Pancreas (tissue), 10 donors: Measurements from ENCODE around the gene SH3BP2. TPM values are rescaled to one million over a fixed set of nuclear protein-coding genes. Genes with fewer than 3 reads are reported as not detected.
A peak's percentile ranks its signal among the peaks of the same experiment; 100 is the strongest.

ENCODE experiments used
- ATAC-seq, 4 donors: fragments of 200-7000 bp; cut with Tn5 transposase; one replicate each; pipeline versions ENCODE4 v1.8.0 to v1.9.1; 2020; ENCODE audit warnings: mild to moderate bottlenecking in 4 of 4, moderate library complexity in 4 of 4
- DNase-seq, 6 donors: peaks; one replicate each; pipeline ENCODE4 v3.0.0-alpha.2; 2020
- FAIRE-seq: peaks from 2 replicates; lab custom pipeline; 2012; peaks lifted over from hg19 to GRCh38; lab: Jason Lieb, UNC
- H3K27ac ChIP-seq, 4 donors: fragments of 200-600 bp; sonication (generic); 1 replicate in 3 of 4; 2 replicates in 1 of 4; pipeline versions ENCODE4 v1.5.0 to v1.8.0; 2020
- H3K27me3 ChIP-seq, 4 donors: fragments of 200-600 bp; one replicate each; pipeline ENCODE4 v1.8.0; 2021
- H3K36me3 ChIP-seq, 3 donors: fragments of 200-600 bp; sonication (generic) in 1 of 3; one replicate each; pipeline versions ENCODE4 v1.5.0 to v1.8.0; 2020 to 2021
- H3K4me1 ChIP-seq, 3 donors: fragments of 200-600 bp; one replicate each; pipeline ENCODE4 v1.8.0; 2021
- H3K4me3 ChIP-seq, 4 donors: fragments of 200-600 bp; sonication (generic) in 2 of 4; one replicate each; pipeline versions ENCODE4 v1.5.0 to v1.8.0; 2020 to 2021
- H3K9me3 ChIP-seq, 4 donors: fragments of 200-600 bp; one replicate each; pipeline ENCODE4 v1.8.0; 2021
- CTCF ChIP-seq, 4 donors: fragments of 200-600 bp; sonication (generic) in 3 of 4; IDR thresholded peaks; one replicate each; pipeline versions ENCODE4 v1.5.0 to v1.8.0; 2021; ENCODE audit warnings: antibody characterized with exemption in 4 of 4
- WGBS, 2 donors: extraction: QIAGEN DNeasy Blood & Tissue Kit; methylation state at CpG; one replicate each; pipeline ENCODE4 v1.1.7; 2013; 5-methylcytosine and 5-hydroxymethylcytosine counted together
- intact Hi-C, 3 donors: fragments of 100-400 bp; cut with DNase I; formaldehyde crosslinking; loops; one replicate each; pipeline versions ENCODE4 v1.11.1 to v1.14.2; 2022
- polyA plus RNA-seq, 2 donors: library from polyadenylated mRNA; stranded (reverse); fragments of 200-250 nt; gene quantifications; one replicate each; pipeline ENCODE4 v1.2.3, GENCODE V29; 2013
- total RNA-seq, 6 donors: library from RNA; stranded (reverse); fragmentation: NEBNext Ultra II Directional in 4 of 6; extraction: Animal tissue kit (Norgen Biotek cat#: 25700) in 4 of 6; gene quantifications; one replicate each; pipeline versions ENCODE4 v1.2.1 to v1.2.4, GENCODE V29; 2021 to 2023
- donor health status: healthy with polysubstance abuse.
- donor health status: DM: no; HTN: no; CAD: no; lungs with moderate emphysema.
- donor health status: DM: no; HTN: no; CAD: no.
- donor health status: control.
- donor health status: control.
- donor health status: Bipolar disorder and iron deficiency.
- donor health status: DM: yes; HTN: yes; CAD: no.
- donor health status: DM: no; HTN: no; CAD: no.
- donor health status: DM: no; HTN: no; CAD: no.
- donor health status: DM: yes; HTN: yes; CAD: no.

Gene SH3BP2
- total and polyA plus RNA-seq, 8 donors, result 12.3 to 56.5 (median 27.0) TPM

- intact Hi-C loops, result no loop called here
- Histone ChIP-seq H3K27me3 (no peaks in the 10 kb centered on the region), H3K4me3 (no peak overlapping the region), H3K27ac (no peak overlapping the region), H3K9me3 (no peaks in the 10 kb centered on the region), H3K4me1 (peaks cover 0 to 10% (median 0%) of the 10 kb centered on the region in 3 donors), H3K36me3 (no peaks in the 10 kb centered on the region)
- WGBS, 2 donors, result 48 to 62% methylated on average over 1 of the region's 1 CpG
- no peak for TF ChIP-seq CTCF (IDR thresholded peaks at IDR 0.05)
- ATAC-seq (no peak), FAIRE-seq (no peak), DNase-seq (no peak)
Measured at GRCh38 chr4:2816401-2816954, 23.6 kb downstream of the SH3BP2 start.

GRCh38 chr4:2817137-2817536 lies 24.3 kb downstream of the SH3BP2 start:
- no peak for TF ChIP-seq CTCF (IDR thresholded peaks at IDR 0.05)
- Histone ChIP-seq H3K36me3 (no peaks in the 10 kb centered on the region), H3K4me1 (peaks cover 0 to 7% (median 0%) of the 10 kb centered on the region in 3 donors), H3K4me3 (no peak overlapping the region), H3K27me3 (no peaks in the 10 kb centered on the region), H3K27ac (no peak overlapping the region), H3K9me3 (no peaks in the 10 kb centered on the region)
- intact Hi-C loops, result no loop called here
- WGBS, 2 donors, result 70 to 87% methylated on average over 4 of the region's 4 CpGs
- FAIRE-seq (no peak), DNase-seq (no peak), ATAC-seq (no peak)

- no peak for TF ChIP-seq CTCF (IDR thresholded peaks at IDR 0.05)
- ATAC-seq, result peak; percentile 82 to 91 (median 90)
- Histone ChIP-seq H3K27ac (peak overlapping the region in 1 of 4 donors; percentile 13), H3K36me3 (no peaks in the 10 kb centered on the region), H3K4me1 (peaks cover 0 to 7% (median 0%) of the 10 kb centered on the region in 3 donors), H3K9me3 (no peaks in the 10 kb centered on the region), H3K4me3 (peak overlapping the region; percentile 45 to 65 (median 60)), H3K27me3 (no peaks in the 10 kb centered on the region)
- intact Hi-C loops, result no loop called here
- 5 to 6% methylated on average over 23 to 65 of the region's 65 CpGs for WGBS, 2 donors
- DNase-seq, result peak in 5 of 6 donors; percentile 47 to 87 (median 76)
- no peak for FAIRE-seq
Measured at GRCh38 chr4:2817701-2818350, 24.9 kb downstream of the SH3BP2 start.

- ATAC-seq (peak in 3 of 4 donors; percentile 7 to 37 (median 19)), FAIRE-seq (no peak), DNase-seq (peak in 2 of 6 donors; percentile 41 to 83)
- peaks cover 0 to 7% (median 0%) of the 10 kb centered on the region in 3 donors for H3K4me1 ChIP-seq
- intact Hi-C loops, result no loop called here
- no peaks in the 10 kb centered on the region for H3K27me3 ChIP-seq
- WGBS, 2 donors, result 1 to 2% methylated on average over 28 to 54 of the region's 54 CpGs
- peaks cover 0 to 2% (median 0%) of the 10 kb centered on the region in 3 donors for H3K36me3 ChIP-seq
- H3K27ac ChIP-seq, result no peak overlapping the region
- peak overlapping the region; percentile 45 to 65 (median 60) for H3K4me3 ChIP-seq
- no peaks in the 10 kb centered on the region for H3K9me3 ChIP-seq
- TF ChIP-seq CTCF (IDR thresholded peaks at IDR 0.05), result no peak
Measured at GRCh38 chr4:2818351-2818939, 25.6 kb downstream of the SH3BP2 start.
